BJ (cell line): ENCODE data around the gene SH2D6. TPM values are rescaled to one million over a fixed set of nuclear protein-coding genes. Genes with fewer than 3 reads are reported as not detected.

Experiments used
- CTCF ChIA-PET: fragments of 350-600 bp; formaldehyde crosslinking; extraction: SDS; loops from one replicate; lab custom pipeline; 2021; ENCODE audit warnings: antibody characterized with exemption, inconsistent platforms; lab: Yijun Ruan, JAX
- POLR2A ChIA-PET: fragments of 300-600 bp; sonication (Branson Sonifier 250); formaldehyde crosslinking; extraction: SDS; loops from one replicate; lab custom pipeline; 2021; ENCODE audit warnings: antibody characterized with exemption; lab: Charles Lee
- DNase-seq: peaks from one replicate; pipeline ENCODE4 v3.0.0-alpha.2; 2011; ENCODE audit warnings: low read depth
- H3K27me3 ChIP-seq: 2 replicates; pipeline ENCODE4 v1.6.0; 2011; ENCODE audit warnings: low read length; ENCODE audit not compliant: control insufficient read depth, insufficient read depth
- H3K36me3 ChIP-seq: 2 replicates; pipeline ENCODE4 v1.5.1; 2011; ENCODE audit warnings: low read length; ENCODE audit not compliant: control insufficient read depth, insufficient read depth
- H3K4me3 ChIP-seq: 2 replicates; pipeline ENCODE4 v1.5.1; 2011; ENCODE audit warnings: low read depth, mild to moderate bottlenecking, control low read depth, low read length
- CTCF ChIP-seq: IDR thresholded peaks from 2 replicates; pipeline ENCODE4 v1.5.1; 2011; ENCODE audit warnings: low read depth, mild to moderate bottlenecking, control low read depth, inconsistent platforms, low read length, moderate library complexity; ENCODE audit not compliant: insufficient read depth
- polyA plus RNA-seq: library from polyadenylated mRNA; depleted of rRNA; stranded (reverse); fragments of >200 nt; gene quantifications from 2 replicates; pipeline ENCODE4 v1.2.3, GENCODE V29; 2011

Gene SH2D6
- polyA plus RNA-seq, 1 experiment, result 0.18 TPM

DNA sequence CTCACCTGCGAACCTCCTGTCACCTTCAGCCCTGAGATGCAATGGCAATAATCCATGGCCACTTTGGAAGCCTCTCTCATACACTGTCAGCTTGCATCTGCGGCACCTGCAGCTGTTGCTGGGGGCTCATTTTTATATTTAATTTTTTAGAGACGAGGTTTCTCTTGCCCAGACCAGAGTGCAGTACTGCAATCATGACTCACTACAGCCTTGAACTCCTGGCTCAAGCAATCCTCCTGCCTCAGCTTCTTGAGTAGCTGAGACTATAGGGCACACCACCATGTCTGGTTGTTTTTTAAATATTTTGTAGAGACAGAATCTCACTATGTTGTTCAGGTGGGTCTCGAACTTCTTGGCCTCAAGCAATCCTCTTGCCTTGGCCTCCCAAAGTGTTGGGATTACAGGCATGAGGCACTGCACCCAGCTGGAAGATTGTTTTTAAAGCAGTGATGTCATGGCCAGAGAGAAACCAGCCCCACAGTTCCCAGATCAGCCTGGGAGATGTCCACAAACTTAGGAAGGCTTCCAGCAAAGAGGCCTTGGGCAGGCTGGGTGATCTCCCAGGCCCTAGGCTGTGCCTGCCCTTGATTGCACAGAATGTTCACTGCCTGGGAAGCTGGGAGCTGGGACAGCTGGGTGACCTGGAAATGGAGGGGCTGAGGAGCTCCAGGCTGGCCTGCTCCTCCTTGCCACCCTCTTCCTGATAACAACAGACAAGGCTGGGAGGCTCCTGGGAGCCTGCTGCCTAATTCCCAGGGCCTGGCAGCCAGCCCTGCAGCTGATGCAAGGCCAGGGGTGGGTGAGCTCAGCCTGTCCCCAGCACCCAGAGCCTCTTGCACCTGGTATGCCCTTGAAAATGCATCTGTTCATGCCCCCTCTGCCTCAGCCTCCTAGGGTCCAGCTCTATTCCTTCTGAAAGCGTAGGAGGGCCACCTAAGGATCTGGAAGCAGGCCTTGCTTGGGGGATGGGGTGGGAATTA, 27.1 kb downstream of the SH2D6 start:
- Histone ChIP-seq H3K4me3 (no peak overlapping the region), H3K27me3 (no peaks in the 10 kb centered on the region; the same call in 1 of the 2 replicates), H3K36me3 (no peaks in the 10 kb centered on the region)
- no peak for TF ChIP-seq CTCF
- CTCF ChIA-PET, result interaction anchor here (0.6 to 1.4 kb wide), 5 partner anchors 10 to 430 kb away, joined by 3 to 5 read pairs (median 4); partner anchors contain the start of gene MAT2A
- POLR2A ChIA-PET, result interaction anchor here (0.8 to 2.5 kb wide), 2 partner anchors 8 to 93 kb away, joined by 4 to 9 read pairs; partner anchors contain the start of gene MAT2A
- peak; percentile 49 for DNase-seq

DNA sequence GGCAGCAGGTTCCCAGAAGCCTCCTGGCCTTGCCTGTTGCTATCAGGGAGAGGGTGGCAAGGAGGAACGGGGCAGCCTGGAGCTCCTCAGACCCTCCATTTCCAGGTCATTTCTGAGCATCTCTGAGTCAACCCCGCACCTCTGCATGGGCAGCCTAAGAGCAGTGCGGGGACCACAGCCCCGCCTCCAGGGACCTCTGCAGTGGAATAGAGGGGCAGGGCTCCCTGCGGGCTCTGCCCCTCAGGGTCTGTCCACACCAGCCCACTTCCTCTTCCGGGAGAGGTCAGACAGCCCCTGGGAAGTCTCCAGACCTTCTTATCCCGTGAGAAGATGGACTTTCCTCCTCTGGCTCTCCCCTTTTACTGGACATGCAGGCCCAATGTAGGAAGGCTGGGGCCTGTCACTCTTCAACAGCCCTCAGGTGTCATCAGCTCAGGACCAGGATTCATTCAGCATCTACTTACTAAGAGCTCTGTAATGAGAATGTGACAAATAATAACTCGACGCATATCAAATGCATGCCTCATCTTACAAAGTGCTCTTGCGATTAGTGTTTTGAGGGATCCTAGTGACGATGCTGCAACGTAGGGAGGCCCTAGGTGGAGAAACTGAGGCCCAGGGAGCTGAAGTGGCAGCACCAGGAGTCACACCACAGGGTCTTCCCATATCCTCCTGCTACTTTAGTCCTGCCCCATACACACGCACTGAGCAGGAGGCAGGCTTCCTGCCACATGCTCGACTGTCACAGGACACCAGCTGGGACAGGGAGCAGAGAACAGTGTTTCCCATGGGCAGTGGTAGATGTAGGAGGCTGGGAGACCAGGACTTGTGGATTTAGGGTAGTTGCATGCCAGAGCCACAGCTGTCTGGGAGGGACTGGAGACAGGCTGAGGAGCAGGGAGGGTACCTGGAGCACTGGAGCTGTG, 28.0 kb downstream of the SH2D6 start:
- DNase-seq, result no peak
- CTCF ChIA-PET, result interaction anchor here (0.6 to 1.4 kb wide), 5 partner anchors 9 to 431 kb away, joined by 3 to 5 read pairs (median 4); partner anchors contain the start of gene MAT2A
- POLR2A ChIA-PET, result interaction anchor here (2.5 kb wide), 1 partner anchor 92 kb away, joined by 9 read pairs; the partner anchor contains the start of gene MAT2A
- TF ChIP-seq CTCF, result no peak
- Histone ChIP-seq H3K27me3 (no peaks in the 10 kb centered on the region), H3K36me3 (no peaks in the 10 kb centered on the region), H3K4me3 (no peak overlapping the region)

GRCh38 chr2:85447222-85447585, 28.7 kb downstream of the SH2D6 start:
- Histone ChIP-seq H3K27me3 (no peaks in the 10 kb centered on the region), H3K36me3 (no peaks in the 10 kb centered on the region), H3K4me3 (no peak overlapping the region)
- DNase-seq, result no peak
- POLR2A ChIA-PET, result interaction anchor here (2.5 kb wide), 1 partner anchor 92 kb away, joined by 9 read pairs; the partner anchor contains the start of gene MAT2A
- no peak for TF ChIP-seq CTCF
- CTCF ChIA-PET, result no interaction called here

GRCh38 chr2:85448461-85449213, 30.1 kb downstream of the SH2D6 start:
- ChIA-PET POLR2A (no interaction called here), CTCF (no interaction called here)
- no peak for DNase-seq
- H3K27me3 ChIP-seq, result no peaks in the 10 kb centered on the region
- no peaks in the 10 kb centered on the region for H3K36me3 ChIP-seq
- no peak overlapping the region for H3K4me3 ChIP-seq
- no peak for TF ChIP-seq CTCF
